NCI-H2227 (cell line): ENCODE data around the gene VPS41.

Experiments
- DNase-seq: peaks from one replicate; lab custom pipeline; 2025; ENCODE audit not compliant: unreplicated experiment; lab: John Stamatoyannopoulos, UW

Gene VPS41

GRCh38 chr7:38740041-38740440 lies 168.9 kb downstream of the VPS41 start:
- no peak for DNase-seq

- no peak for DNase-seq
Observed at GRCh38 chr7:38736138-38736537, 172.9 kb downstream of the VPS41 start.

- no peak for DNase-seq
Observed at GRCh38 chr7:38731215-38731614, 177.8 kb downstream of the VPS41 start.

- no peak for DNase-seq
Observed at GRCh38 chr7:38728145-38728544, 180.8 kb downstream of the VPS41 start.

GRCh38 chr7:38727184-38727940 lies 181.6 kb downstream of the VPS41 start:
- no peak for DNase-seq

GRCh38 chr7:38723327-38723726 lies 185.7 kb downstream of the VPS41 start:
- no peak for DNase-seq

- no peak for DNase-seq
Observed at GRCh38 chr7:38716397-38716796, 192.6 kb downstream of the VPS41 start.

- no peak for DNase-seq
Observed at GRCh38 chr7:38709123-38709522, 199.9 kb downstream of the VPS41 start.

- no peak for DNase-seq
Observed at GRCh38 chr7:38704751-38705150, 204.2 kb downstream of the VPS41 start.

- no peak for DNase-seq
Observed at GRCh38 chr7:38704041-38704547, 204.9 kb downstream of the VPS41 start.

GRCh38 chr7:38703093-38703492 lies 205.9 kb downstream of the VPS41 start:
- DNase-seq = no peak

- no peak for DNase-seq
Observed at GRCh38 chr7:38702002-38702535, 206.9 kb downstream of the VPS41 start.

- no peak for DNase-seq
Observed at GRCh38 chr7:38700116-38700515, 208.9 kb downstream of the VPS41 start.

GRCh38 chr7:38699471-38699870 lies 209.5 kb downstream of the VPS41 start:
- no peak for DNase-seq

- DNase-seq = no peak
Observed at GRCh38 chr7:38694326-38694725, 214.7 kb downstream of the VPS41 start.

GRCh38 chr7:38686888-38687287 lies 222.1 kb downstream of the VPS41 start:
- no peak for DNase-seq

- DNase-seq = no peak
Observed at GRCh38 chr7:38685851-38686250, 223.1 kb downstream of the VPS41 start.

GRCh38 chr7:38682606-38683005 lies 226.4 kb downstream of the VPS41 start:
- no peak for DNase-seq

GRCh38 chr7:38681882-38682281 lies 227.1 kb downstream of the VPS41 start:
- DNase-seq = no peak

GRCh38 chr7:38679419-38679818 lies 229.6 kb downstream of the VPS41 start:
- DNase-seq = no peak

GRCh38 chr7:38678698-38679054 lies 230.3 kb downstream of the VPS41 start:
- DNase-seq = no peak

- DNase-seq = no peak
Observed at GRCh38 chr7:38677981-38678697, 230.9 kb downstream of the VPS41 start.
